Panc1 (cell line): ENCODE measurements around the gene ANKRD10.

ENCODE experiments used
- TCF7L2 ChIP-seq: IDR thresholded peaks from 2 replicates; pipeline ENCODE4 v1.6.1; 2011; ENCODE audit warnings: mild to moderate bottlenecking, low read depth, low read length, inconsistent platforms
- TF ChIP-seq, protein P1 (sequence below): fragments of 450-650 bp; IDR thresholded peaks from 2 replicates; pipeline ENCODE4 v1.5.1; 2017; ENCODE audit warnings: mild to moderate bottlenecking

DNA sequence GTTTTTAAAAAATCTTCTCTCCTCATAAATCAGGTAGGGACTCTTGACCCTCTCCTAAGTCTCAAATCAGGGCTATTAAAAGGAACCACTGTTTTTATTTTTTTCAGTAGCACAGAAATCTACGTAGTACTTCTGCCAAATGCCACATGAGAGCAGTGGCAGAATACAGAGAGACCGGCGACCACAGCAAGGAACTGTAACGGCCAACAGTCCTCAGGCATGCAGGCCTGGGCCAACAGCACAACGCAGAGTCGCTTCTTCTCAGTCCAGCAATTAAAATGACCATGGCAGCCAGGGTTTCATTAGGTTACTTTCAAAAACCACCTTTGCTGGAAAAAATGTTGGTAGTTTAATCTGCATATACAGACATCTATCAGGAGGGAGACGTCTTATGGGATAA is 34.2 kb downstream of the ANKRD10 start:
- TF ChIP-seq, protein P1, sequence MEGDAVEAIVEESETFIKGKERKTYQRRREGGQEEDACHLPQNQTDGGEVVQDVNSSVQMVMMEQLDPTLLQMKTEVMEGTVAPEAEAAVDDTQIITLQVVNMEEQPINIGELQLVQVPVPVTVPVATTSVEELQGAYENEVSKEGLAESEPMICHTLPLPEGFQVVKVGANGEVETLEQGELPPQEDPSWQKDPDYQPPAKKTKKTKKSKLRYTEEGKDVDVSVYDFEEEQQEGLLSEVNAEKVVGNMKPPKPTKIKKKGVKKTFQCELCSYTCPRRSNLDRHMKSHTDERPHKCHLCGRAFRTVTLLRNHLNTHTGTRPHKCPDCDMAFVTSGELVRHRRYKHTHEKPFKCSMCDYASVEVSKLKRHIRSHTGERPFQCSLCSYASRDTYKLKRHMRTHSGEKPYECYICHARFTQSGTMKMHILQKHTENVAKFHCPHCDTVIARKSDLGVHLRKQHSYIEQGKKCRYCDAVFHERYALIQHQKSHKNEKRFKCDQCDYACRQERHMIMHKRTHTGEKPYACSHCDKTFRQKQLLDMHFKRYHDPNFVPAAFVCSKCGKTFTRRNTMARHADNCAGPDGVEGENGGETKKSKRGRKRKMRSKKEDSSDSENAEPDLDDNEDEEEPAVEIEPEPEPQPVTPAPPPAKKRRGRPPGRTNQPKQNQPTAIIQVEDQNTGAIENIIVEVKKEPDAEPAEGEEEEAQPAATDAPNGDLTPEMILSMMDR = no peak
- no peak for TF ChIP-seq TCF7L2
